Muscle of leg (tissue), 11 donors: ENCODE data around the gene TXLNG. TPM values are rescaled to one million over a fixed set of nuclear protein-coding genes. Genes with fewer than 3 reads are reported as not detected.

Experiments used
- DNase-seq: peaks from one replicate; pipeline ENCODE4 v3.0.0; 2013
- H3K27ac ChIP-seq: one replicate; pipeline ENCODE4 v1.5.1; 2013; ENCODE audit warnings: mild to moderate bottlenecking, low read length, control low read depth
- H3K27me3 ChIP-seq: one replicate; pipeline ENCODE4 v1.6.1; 2013; ENCODE audit warnings: low read length; ENCODE audit not compliant: control insufficient read depth, insufficient read depth
- H3K36me3 ChIP-seq: one replicate; pipeline ENCODE4 v1.6.1; 2013; ENCODE audit warnings: low read length; ENCODE audit not compliant: control insufficient read depth, insufficient read depth
- H3K4me1 ChIP-seq: one replicate; pipeline ENCODE4 v1.6.1; 2013; ENCODE audit warnings: low read length; ENCODE audit not compliant: control insufficient read depth, insufficient read depth
- H3K4me3 ChIP-seq: one replicate; pipeline ENCODE4 v1.5.1; 2013; ENCODE audit warnings: low read length, control low read depth
- H3K9me3 ChIP-seq: replicated peaks from 2 replicates; pipeline ENCODE4 v1.6.1; 2013; ENCODE audit warnings: low read depth, low read length; ENCODE audit not compliant: control insufficient read depth
- WGBS: methylation state at CpG from one replicate; pipeline ENCODE4 v1.1.5; 2013; ENCODE audit warnings: missing lambda C conversion rate; ENCODE audit not compliant: insufficient coverage; 5-methylcytosine and 5-hydroxymethylcytosine counted together
- polyA plus RNA-seq, 8 donors: library from polyadenylated mRNA; unstranded; fragments of 120-200 nt; gene quantifications; one replicate each; pipeline versions ENCODE4 v1.2.1 to v1.2.3, GENCODE V29; 2013; ENCODE audit warnings: inconsistent platforms in 1 of 8, low replicate concordance in 1 of 8; ENCODE audit not compliant: insufficient read length in 8 of 8, insufficient read depth in 1 of 8
- total RNA-seq: library from RNA; stranded (reverse); fragments of 120-200 nt; gene quantifications from one replicate; pipeline ENCODE4 v1.2.4, GENCODE V29; 2013

TXLNG gene
- total and polyA plus RNA-seq, 9 donors, result 6.7 to 10.0 (median 7.6) TPM

GRCh38 chrX:16807548-16807947 is 21.3 kb downstream of the TXLNG start:
- Histone ChIP-seq H3K27ac (no peak overlapping the region), H3K4me3 (no peak overlapping the region)
- peak; percentile 48 for DNase-seq

GRCh38 chrX:16807976-16808542 is 21.8 kb downstream of the TXLNG start:
- 59% methylated on average over 4 of the region's 4 CpGs for WGBS
- DNase-seq, result peak; percentile 32
- H3K36me3 ChIP-seq, result no peaks in the 10 kb centered on the region
- no peak overlapping the region for H3K4me3 ChIP-seq
- no peaks in the 10 kb centered on the region for H3K4me1 ChIP-seq
- H3K27me3 ChIP-seq, result peaks cover 13% of the 10 kb centered on the region
- no peaks in the 10 kb centered on the region for H3K9me3 ChIP-seq
- no peak overlapping the region for H3K27ac ChIP-seq

More at GRCh38 chrX:16807548-16807947, 21.3 kb downstream of the TXLNG start:
- no peaks in the 10 kb centered on the region for H3K9me3 ChIP-seq
- H3K36me3 ChIP-seq, result no peaks in the 10 kb centered on the region
- peaks cover 13% of the 10 kb centered on the region for H3K27me3 ChIP-seq
- no peaks in the 10 kb centered on the region for H3K4me1 ChIP-seq

GRCh38 chrX:16814597-16814996 is 28.3 kb downstream of the TXLNG start:
- Histone ChIP-seq H3K4me1 (no peaks in the 10 kb centered on the region), H3K9me3 (no peaks in the 10 kb centered on the region), H3K4me3 (no peak overlapping the region), H3K27ac (no peak overlapping the region), H3K27me3 (peaks cover 19% of the 10 kb centered on the region), H3K36me3 (no peaks in the 10 kb centered on the region)
- DNase-seq, result no peak
- no CpG with 5 or more reads among the region's 1 CpG for WGBS

GRCh38 chrX:16819634-16820033 is 33.4 kb downstream of the TXLNG start:
- no CpG with 5 or more reads among the region's 5 CpGs for WGBS
- no peak for DNase-seq
- H3K4me3 ChIP-seq, result no peak overlapping the region
- H3K27me3 ChIP-seq, result peaks cover 10% of the 10 kb centered on the region
- H3K27ac ChIP-seq, result no peak overlapping the region
- no peaks in the 10 kb centered on the region for H3K9me3 ChIP-seq
- peaks cover 13% of the 10 kb centered on the region for H3K36me3 ChIP-seq
- no peaks in the 10 kb centered on the region for H3K4me1 ChIP-seq

GRCh38 chrX:16822723-16823122 is 36.5 kb downstream of the TXLNG start:
- H3K27ac ChIP-seq, result no peak overlapping the region
- no peaks in the 10 kb centered on the region for H3K4me1 ChIP-seq
- H3K27me3 ChIP-seq, result peaks cover 14% of the 10 kb centered on the region
- peaks cover 15% of the 10 kb centered on the region for H3K36me3 ChIP-seq
- 96% methylated on average over 2 of the region's 2 CpGs for WGBS
- H3K9me3 ChIP-seq, result no peaks in the 10 kb centered on the region
- DNase-seq, result no peak
- no peak overlapping the region for H3K4me3 ChIP-seq

GRCh38 chrX:16825264-16826035 is 39.2 kb downstream of the TXLNG start:
- DNase-seq, result no peak
- peaks cover 17% of the 10 kb centered on the region for H3K27me3 ChIP-seq
- H3K4me3 ChIP-seq, result no peak overlapping the region
- no peaks in the 10 kb centered on the region for H3K9me3 ChIP-seq
- WGBS, result no CpG with 5 or more reads among the region's 8 CpGs
- H3K36me3 ChIP-seq, result peaks cover 15% of the 10 kb centered on the region
- H3K4me1 ChIP-seq, result no peaks in the 10 kb centered on the region
- no peak overlapping the region for H3K27ac ChIP-seq

GRCh38 chrX:16826207-16826606 is 39.9 kb downstream of the TXLNG start:
- Histone ChIP-seq H3K4me3 (no peak overlapping the region), H3K27me3 (peaks cover 23% of the 10 kb centered on the region), H3K9me3 (no peaks in the 10 kb centered on the region), H3K4me1 (no peaks in the 10 kb centered on the region), H3K27ac (no peak overlapping the region), H3K36me3 (peaks cover 13% of the 10 kb centered on the region)
- WGBS, result no CpG with 5 or more reads among the region's 3 CpGs
- DNase-seq, result peak; percentile 46

GRCh38 chrX:16827225-16827624 is 41.0 kb downstream of the TXLNG start:
- H3K27me3 ChIP-seq, result peaks cover 28% of the 10 kb centered on the region
- no peak overlapping the region for H3K4me3 ChIP-seq
- no peak for DNase-seq
- H3K4me1 ChIP-seq, result no peaks in the 10 kb centered on the region
- no peak overlapping the region for H3K27ac ChIP-seq
- no peaks in the 10 kb centered on the region for H3K9me3 ChIP-seq
- WGBS, result 88% methylated on average over 1 of the region's 2 CpGs
- H3K36me3 ChIP-seq, result peaks cover 17% of the 10 kb centered on the region

GRCh38 chrX:16828124-16828908 is 42.0 kb downstream of the TXLNG start:
- Histone ChIP-seq H3K27me3 (peaks cover 26% of the 10 kb centered on the region), H3K4me3 (no peak overlapping the region), H3K4me1 (no peaks in the 10 kb centered on the region), H3K9me3 (no peaks in the 10 kb centered on the region), H3K36me3 (peaks cover 13% of the 10 kb centered on the region), H3K27ac (peak overlapping the region; percentile 65)
- peak; percentile 71 for DNase-seq
- 35% methylated on average over 3 of the region's 6 CpGs for WGBS

GRCh38 chrX:16832301-16832700 is 46.0 kb downstream of the TXLNG start:
- Histone ChIP-seq H3K36me3 (peaks cover 20% of the 10 kb centered on the region), H3K4me3 (no peak overlapping the region), H3K9me3 (no peaks in the 10 kb centered on the region), H3K4me1 (no peaks in the 10 kb centered on the region), H3K27ac (no peak overlapping the region), H3K27me3 (peaks cover 34% of the 10 kb centered on the region)
- WGBS, result 82% methylated on average over 3 of the region's 5 CpGs
- DNase-seq, result no peak
